Measurements from ENCODE around the gene CTXND2. TPM values are rescaled to one million over a fixed set of nuclear protein-coding genes. Genes with fewer than 3 reads are reported as not detected.

Gene CTXND2
- total and polyA plus RNA-seq, 2 of the 8 experiments (the other 6 are each of a cell fraction or from before 2014, with no cell fraction given), result not detected

- no peak for TF ChIP-seq TBP (IDR thresholded peaks at IDR 0.05; ENCODE audit: low read depth, low read length)
- no peak for TF ChIP-seq E2F6 (IDR thresholded peaks at IDR 0.05)
- TF ChIP-seq POLR2AphosphoS5 (IDR thresholded peaks at IDR 0.05; ENCODE audit: low read depth, low read length), result no peak
- TF ChIP-seq CHD2 (IDR thresholded peaks at IDR 0.05; ENCODE audit: low read length), result no peak
- Histone ChIP-seq H2BK5ac (ENCODE audit: low read depth, low read length) (no peak overlapping the region), H2AK5ac (ENCODE audit: low read depth, low read length) (no peak overlapping the region), H4K8ac (ENCODE audit: extremely low read depth, insufficient read depth, low read length) (no peak overlapping the region), H3K79me2 (ENCODE audit: control insufficient read depth in 1 of 2, insufficient read depth in 2 of 2, low read length in 2 of 2) (no peaks in the 10 kb centered on the region), H3K14ac (ENCODE audit: insufficient read length) (no peak overlapping the region), H3K56ac (replicated peaks; ENCODE audit: insufficient read length, low read depth, low read length) (no peak overlapping the region), H3K4me3 (ENCODE audit: extremely low read depth in 1 of 4, insufficient read depth in 2 of 4, low read depth in 3 of 4, low read length in 4 of 4) (no peak overlapping the region), H2AFZ (ENCODE audit: low read length) (no peak overlapping the region), H3K79me1 (ENCODE audit: low read depth, low read length) (no peaks in the 10 kb centered on the region), H3K4me1 (replicated peaks in 1 of 4; ENCODE audit: control insufficient read depth in 3 of 4, insufficient read depth in 4 of 4, low read length in 3 of 4) (no peaks in the 10 kb centered on the region), H4K20me1 (replicated peaks in 1 of 2; ENCODE audit: control insufficient read depth in 1 of 2, insufficient read depth in 2 of 2, low read length in 2 of 2) (no peaks in the 10 kb centered on the region), H4K91ac (replicated peaks; ENCODE audit: insufficient read length, low read length) (no peak overlapping the region), H3K18ac (ENCODE audit: extremely low read depth, low read length) (no peak overlapping the region), H3K9ac (replicated peaks in 1 of 4; ENCODE audit: extremely low read depth in 1 of 4, low read depth in 3 of 4, low read length in 3 of 4) (no peak overlapping the region), H4K5ac (ENCODE audit: insufficient read length, low read depth, low read length) (no peak overlapping the region), H3K4ac (replicated peaks; ENCODE audit: insufficient read length, low read depth, low read length) (no peak overlapping the region), H3K27me3 (replicated peaks in 1 of 4; ENCODE audit: control insufficient read depth in 3 of 4, extremely low read depth in 1 of 4, insufficient read depth in 3 of 4, low read length in 3 of 4) (no peaks in the 10 kb centered on the region), H3K4me2 (ENCODE audit: insufficient read depth in 1 of 2, low read depth in 2 of 2, low read length in 2 of 2) (no peak overlapping the region), H2BK12ac (ENCODE audit: low read depth, low read length) (no peak overlapping the region), H3K9me3 (ENCODE audit: insufficient read depth in 2 of 2, low read depth in 1 of 2, low read length in 1 of 2) (no peaks in the 10 kb centered on the region), H2BK20ac (ENCODE audit: low read length) (no peak overlapping the region), H3K36me3 (ENCODE audit: control insufficient read depth in 2 of 4, insufficient read depth in 4 of 4, low read length in 3 of 4) (peaks cover 0 to 3% (median 0%) of the 10 kb centered on the region in 4 experiments; a peak in 2 of 8 replicates), H2BK15ac (ENCODE audit: low read length) (no peak overlapping the region), H3K27ac (ENCODE audit: low read depth, low read length) (no peak overlapping the region), H2BK120ac (replicated peaks; ENCODE audit: low read depth, low read length) (no peak overlapping the region), H3K23me2 (ENCODE audit: low read depth, low read length) (no peaks in the 10 kb centered on the region), H3K23ac (ENCODE audit: insufficient read length) (no peak overlapping the region)
- WGBS, 2 experiments (ENCODE audit: extremely low coverage in 1 of 2, insufficient coverage in 1 of 2, insufficient read length in 1 of 2, insufficient replicate concordance in 2 of 2, low coverage in 1 of 2, low lambda C conversion rate in 2 of 2, missing lambda C conversion rate in 1 of 2), result 97% methylated on average over 3 of the region's 3 CpGs; no CpG with 5 or more reads in 1 of the 2 experiments
- ChIA-PET POLR2A (ENCODE audit: partially characterized antibody) (no interaction called here), CTCF (ENCODE audit: partially characterized antibody) (no interaction called here)
- FAIRE-seq (no peak), DNase-seq (ENCODE audit: low read depth in 1 of 2, low spot score in 2 of 2) (no peak)
Measured at GRCh38 chr1:150841626-150842025, 45.3 kb upstream of the CTXND2 start.

Data from H1 (cell line).